KOPT-K1 (cell line): ENCODE data around the gene C2orf42.
A peak's percentile ranks its signal among the peaks of the same experiment; 100 is the strongest.
"Not testable (repeated sequence)": the region's sequence is repeated elsewhere in the genome, so short reads cannot be mapped to it uniquely, and the experiment has no call there.

ENCODE experiments used
- H3K27ac ChIP-seq: fragments of 200-600 bp; sonication (generic); 2 replicates; pipeline ENCODE4 v1.5.1; 2016; ENCODE audit warnings: antibody characterized with exemption, mild to moderate bottlenecking, low read depth, low read length; ENCODE audit not compliant: poor library complexity, severe bottlenecking
- H3K36me3 ChIP-seq: fragments of 200-600 bp; sonication (generic); 2 replicates; pipeline ENCODE4 v1.5.1; 2017; ENCODE audit warnings: antibody characterized with exemption, mild to moderate bottlenecking, low read length, moderate library complexity; ENCODE audit not compliant: insufficient read depth
- H3K9me3 ChIP-seq: fragments of 200-600 bp; sonication (generic); 2 replicates; pipeline ENCODE4 v1.5.1; 2017; ENCODE audit warnings: antibody characterized with exemption, low read length, mild to moderate bottlenecking; ENCODE audit not compliant: insufficient read depth, poor library complexity, severe bottlenecking

Gene C2orf42

GRCh38 chr2:70144443-70145143 lies 46.2 kb downstream of the C2orf42 start:
- Histone ChIP-seq H3K9me3 (no peaks in the 10 kb centered on the region), H3K27ac (no peak overlapping the region), H3K36me3 (peaks cover 4% of the 10 kb centered on the region; the same call in 1 of the 2 replicates)

- Histone ChIP-seq H3K9me3 (no peaks in the 10 kb centered on the region), H3K27ac (peak overlapping the region; percentile 90), H3K36me3 (no peaks in the 10 kb centered on the region)
Measured at GRCh38 chr2:70143314-70144150, 47.3 kb downstream of the C2orf42 start.

- no peaks in the 10 kb centered on the region for H3K9me3 ChIP-seq
- peak overlapping the region; percentile 90 for H3K27ac ChIP-seq
Measured at GRCh38 chr2:70142590-70143313, 48.1 kb downstream of the C2orf42 start.

GRCh38 chr2:70141902-70142589 lies 48.8 kb downstream of the C2orf42 start:
- Histone ChIP-seq H3K9me3 (no peaks in the 10 kb centered on the region), H3K36me3 (no peaks in the 10 kb centered on the region), H3K27ac (peak overlapping the region; percentile 90)

More at GRCh38 chr2:70142590-70143313, 48.1 kb downstream of the C2orf42 start:
- H3K36me3 ChIP-seq = no peaks in the 10 kb centered on the region

- peak overlapping the region; percentile 90 for H3K27ac ChIP-seq
- no peaks in the 10 kb centered on the region for H3K9me3 ChIP-seq
- H3K36me3 ChIP-seq = no peaks in the 10 kb centered on the region
Measured at GRCh38 chr2:70141212-70141901, 49.5 kb downstream of the C2orf42 start.

GRCh38 chr2:70140791-70141211 lies 50.0 kb downstream of the C2orf42 start:
- H3K9me3 ChIP-seq = no peaks in the 10 kb centered on the region
- H3K36me3 ChIP-seq = no peaks in the 10 kb centered on the region
- H3K27ac ChIP-seq = peak overlapping the region; percentile 90

GRCh38 chr2:70134323-70134983 lies 56.4 kb downstream of the C2orf42 start:
- H3K27ac ChIP-seq = peak overlapping the region; percentile 92
- H3K9me3 ChIP-seq, H3K36me3 ChIP-seq: not testable (repeated sequence)

GRCh38 chr2:70133491-70134322 lies 57.1 kb downstream of the C2orf42 start:
- Histone ChIP-seq H3K27ac (peak overlapping the region; percentile 92), H3K9me3 (no peaks in the 10 kb centered on the region)

GRCh38 chr2:70133127-70133452 lies 57.7 kb downstream of the C2orf42 start:
- no peaks in the 10 kb centered on the region for H3K36me3 ChIP-seq
- no peaks in the 10 kb centered on the region for H3K9me3 ChIP-seq
- H3K27ac ChIP-seq = peak overlapping the region; percentile 92

More at GRCh38 chr2:70133491-70134322, 57.1 kb downstream of the C2orf42 start:
- no peaks in the 10 kb centered on the region for H3K36me3 ChIP-seq

- Histone ChIP-seq H3K36me3 (no peaks in the 10 kb centered on the region), H3K9me3 (no peaks in the 10 kb centered on the region), H3K27ac (peak overlapping the region; percentile 92)
Measured at GRCh38 chr2:70132244-70133126, 58.3 kb downstream of the C2orf42 start.

- H3K36me3 ChIP-seq, H3K9me3 ChIP-seq: not testable (repeated sequence)
- H3K27ac ChIP-seq = peak overlapping the region; percentile 92
Measured at GRCh38 chr2:70131344-70132143, 59.3 kb downstream of the C2orf42 start.

- Histone ChIP-seq H3K9me3 (no peaks in the 10 kb centered on the region), H3K36me3 (no peaks in the 10 kb centered on the region), H3K27ac (peak overlapping the region; percentile 92)
Measured at GRCh38 chr2:70128005-70128404, 62.8 kb downstream of the C2orf42 start.
